ENCODE data around the gene SLAMF1. TPM values are rescaled to one million over a fixed set of nuclear protein-coding genes. Genes with fewer than 3 reads are reported as not detected.
"Not testable (repeated sequence)": the region's sequence is repeated elsewhere in the genome, so short reads cannot be mapped to it uniquely, and the experiment has no call there.

SLAMF1 gene
- 100 to 1,000 TPM in 1 of 2 experiments, 10 to 100 TPM in 1; 59.3 to 105 TPM for total RNA-seq

DNA sequence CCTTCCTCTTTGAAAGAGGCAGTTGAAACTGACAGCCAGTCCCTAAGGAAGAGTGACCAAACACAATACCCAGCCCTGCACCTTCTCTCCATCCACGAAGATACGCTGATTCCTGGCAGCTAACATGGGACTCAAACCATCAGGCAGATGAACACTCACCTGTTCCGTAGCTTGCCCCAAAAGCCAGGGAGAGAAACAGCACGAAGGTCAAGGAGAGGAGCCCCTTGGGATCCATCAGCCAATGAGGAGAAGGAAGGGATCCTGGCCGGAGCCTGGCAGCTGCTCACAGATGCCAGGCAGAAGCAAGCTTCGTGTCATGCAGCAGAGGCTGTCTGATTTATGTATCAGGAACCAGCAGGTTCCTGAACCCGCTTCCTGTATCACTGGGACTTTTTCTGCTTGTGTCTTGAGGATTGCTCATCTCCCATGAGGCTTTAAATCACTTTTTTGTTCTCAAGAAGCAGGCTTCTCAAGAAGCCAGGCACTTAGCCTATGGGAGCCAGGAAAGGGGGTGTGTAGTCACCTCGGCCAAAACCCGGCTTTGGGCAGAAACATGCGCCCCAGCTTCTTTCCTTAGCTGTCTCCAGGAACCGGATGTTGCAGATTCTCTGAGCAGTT lies at the start of gene SLAMF1:
Gene SLAMF1, minus strand, starts transcription at position 334 of the 618 bp plus-strand sequence. Its CDS starts 99 bp downstream, at position 235.
- H3K9me3 Mint-ChIP-seq (ENCODE audit: low read depth): no peaks in the 10 kb centered on the region
- DNase-seq (peak; percentile 60), ATAC-seq (peak; percentile 63)
- H3K4me1 Mint-ChIP-seq: peaks cover 61% of the 10 kb centered on the region
- no peaks in the 10 kb centered on the region for H3K27me3 Mint-ChIP-seq
- CTCF ChIA-PET: interaction anchor here (0.6 to 4.8 kb wide), 17 partner anchors 9 to 535 kb away, joined by 3 to 28 read pairs (median 6); no protein-coding TSS in a partner anchor
- peak within 1 kb of the TSS; percentile 92 for H3K27ac Mint-ChIP-seq
- peak within 1 kb of the TSS; percentile 97 for H3K4me3 Mint-ChIP-seq
- H3K36me3 Mint-ChIP-seq: peaks cover 47% of the 10 kb centered on the region

GRCh38 chr1:160692390-160692789 lies 45.5 kb upstream of the SLAMF1 start:
- Mint-ChIP-seq H3K27ac (peak overlapping the region; percentile 72), H3K4me3 (peak overlapping the region; percentile 43), H3K36me3 (peaks cover 45% of the 10 kb centered on the region), H3K4me1 (peaks cover 76% of the 10 kb centered on the region)
- not testable (repeated sequence) for DNase-seq; H3K9me3 Mint-ChIP-seq (ENCODE audit: low read depth); H3K27me3 Mint-ChIP-seq; ATAC-seq
- CTCF ChIA-PET: interaction anchor here (1.0 to 2.5 kb wide), 6 partner anchors 9 to 77 kb away, joined by 3 to 11 read pairs (median 4); no protein-coding TSS in a partner anchor

DNA sequence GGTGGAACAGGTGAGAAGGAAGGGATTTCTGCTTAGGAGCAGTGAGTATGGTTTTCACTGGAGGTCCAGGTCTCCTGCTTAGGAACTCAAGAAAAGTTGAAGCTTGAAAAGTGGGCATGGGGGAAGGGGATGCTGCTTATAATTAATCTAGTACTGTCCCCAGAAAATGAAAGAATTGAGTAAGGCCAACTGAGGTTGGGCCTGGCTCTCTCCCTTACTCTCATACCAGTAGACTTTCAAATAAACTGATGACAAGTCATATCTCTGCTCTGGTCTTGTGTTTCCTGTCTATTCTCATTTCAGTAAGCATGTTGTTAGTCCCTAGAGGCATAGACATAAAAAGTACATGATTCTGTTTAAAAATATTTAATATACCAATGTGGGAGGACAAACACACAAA lies 38.4 kb upstream of the SLAMF1 start:
- Mint-ChIP-seq H3K36me3 (peaks cover 88% of the 10 kb centered on the region), H3K9me3 (ENCODE audit: low read depth) (peaks cover 6% of the 10 kb centered on the region), H3K4me3 (peak overlapping the region; percentile 40), H3K4me1 (peaks cover 94% of the 10 kb centered on the region), H3K27ac (peak overlapping the region; percentile 92), H3K27me3 (no peaks in the 10 kb centered on the region)
- CTCF ChIA-PET: interaction anchor here (1.0 to 9.8 kb wide), 12 partner anchors 10 to 268 kb away, joined by 3 to 139 read pairs (median 10); partner anchors contain the start of genes CD48, ITLN2, LY9 and SLAMF7
- ATAC-seq (peak; percentile 64), DNase-seq (peak; percentile 69)

DNA sequence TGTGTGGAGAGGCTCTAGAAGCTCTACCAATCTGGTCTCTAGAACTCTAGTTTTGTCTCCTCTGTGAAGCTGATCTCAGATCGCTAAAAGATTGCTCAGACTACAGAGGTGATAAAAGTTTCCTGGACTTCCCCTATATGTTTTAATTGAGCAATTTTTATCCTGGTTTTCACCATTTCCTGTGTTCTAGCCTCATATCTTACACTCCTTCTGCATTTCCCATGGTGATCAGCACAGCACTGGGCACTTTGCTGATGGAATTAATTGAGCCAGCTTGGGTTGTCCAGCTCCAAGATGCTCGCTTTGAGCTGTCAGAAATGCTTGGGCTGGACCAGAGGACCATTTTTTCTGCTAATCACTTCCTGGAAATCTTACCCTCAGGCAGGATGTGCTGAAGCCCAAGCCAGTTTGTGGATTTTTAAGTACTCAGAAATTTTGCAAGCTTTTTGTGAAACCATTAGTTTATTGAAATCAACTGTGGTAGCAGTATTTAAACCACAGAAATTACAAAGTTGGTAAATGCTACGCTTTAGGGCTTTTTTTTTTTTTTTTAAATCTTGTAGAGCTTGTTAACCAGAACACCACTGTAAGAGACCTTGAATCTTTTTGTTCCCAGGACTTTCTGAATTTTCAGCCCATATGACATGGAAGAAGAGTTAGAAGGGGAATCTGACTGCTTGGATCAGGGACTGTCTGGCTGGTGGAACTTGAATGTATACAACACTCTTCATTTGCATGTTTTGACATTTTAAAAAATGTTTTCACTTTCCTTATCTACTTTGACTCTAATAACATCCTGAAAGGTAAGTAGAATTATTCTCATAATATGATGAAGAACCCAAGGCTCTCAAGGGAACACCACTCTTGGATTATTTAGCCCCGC lies 36.4 kb upstream of the SLAMF1 start:
- H3K27ac Mint-ChIP-seq: peak overlapping the region; percentile 92
- CTCF ChIA-PET: interaction anchor here (0.6 to 9.8 kb wide), 28 partner anchors 8 to 307 kb away, joined by 3 to 139 read pairs (median 6); partner anchors contain the start of genes CD48, ITLN2 and SLAMF7
- peaks cover 89% of the 10 kb centered on the region for H3K4me1 Mint-ChIP-seq
- ATAC-seq (peak; percentile 58), DNase-seq (peak; percentile 73)
- no peaks in the 10 kb centered on the region for H3K27me3 Mint-ChIP-seq
- H3K36me3 Mint-ChIP-seq: peaks cover 88% of the 10 kb centered on the region
- H3K9me3 Mint-ChIP-seq (ENCODE audit: low read depth): peaks cover 6% of the 10 kb centered on the region
- H3K4me3 Mint-ChIP-seq: peak overlapping the region; percentile 60

- DNase-seq (no peak), ATAC-seq (peak; percentile 5)
- CTCF ChIA-PET: interaction anchor here (0.6 to 9.8 kb wide), 33 partner anchors 10 to 451 kb away, joined by 3 to 139 read pairs (median 5); partner anchors contain the start of genes CD48, DEDD, ITLN2 and SLAMF1
- H3K4me3 Mint-ChIP-seq: no peak overlapping the region
- H3K4me1 Mint-ChIP-seq: peaks cover 85% of the 10 kb centered on the region
- H3K27me3 Mint-ChIP-seq: no peaks in the 10 kb centered on the region
- H3K9me3 Mint-ChIP-seq (ENCODE audit: low read depth): peaks cover 4% of the 10 kb centered on the region
- peak overlapping the region; percentile 92 for H3K27ac Mint-ChIP-seq
- peaks cover 89% of the 10 kb centered on the region for H3K36me3 Mint-ChIP-seq
These were observed 35.0 kb upstream of the SLAMF1 start for GRCh38 chr1:160681891-160682140.

GRCh38 chr1:160681066-160681890 lies 34.4 kb upstream of the SLAMF1 start:
- no peaks in the 10 kb centered on the region for H3K27me3 Mint-ChIP-seq
- H3K27ac Mint-ChIP-seq: peak overlapping the region; percentile 92
- H3K4me1 Mint-ChIP-seq: peaks cover 83% of the 10 kb centered on the region
- ATAC-seq (peak; percentile 72), DNase-seq (peak; percentile 93)
- peaks cover 86% of the 10 kb centered on the region for H3K36me3 Mint-ChIP-seq
- no peak overlapping the region for H3K4me3 Mint-ChIP-seq
- H3K9me3 Mint-ChIP-seq (ENCODE audit: low read depth): peaks cover 1% of the 10 kb centered on the region
- CTCF ChIA-PET: interaction anchor here (0.6 to 9.8 kb wide), 38 partner anchors 9 to 452 kb away, joined by 3 to 139 read pairs (median 5); partner anchors contain the start of genes CD48, DEDD, ITLN2 and SLAMF1

GRCh38 chr1:160680399-160680798 lies 33.6 kb upstream of the SLAMF1 start:
- ATAC-seq: no peak
- Mint-ChIP-seq H3K4me1 (peaks cover 79% of the 10 kb centered on the region), H3K36me3 (peaks cover 82% of the 10 kb centered on the region), H3K9me3 (ENCODE audit: low read depth) (no peaks in the 10 kb centered on the region), H3K27me3 (no peaks in the 10 kb centered on the region), H3K4me3 (no peak overlapping the region), H3K27ac (peak overlapping the region; percentile 58)
- DNase-seq: no peak
- CTCF ChIA-PET: interaction anchor here (0.8 to 9.8 kb wide), 19 partner anchors 8 to 304 kb away, joined by 3 to 139 read pairs (median 8); partner anchors contain the start of genes ITLN2, SLAMF1 and SLAMF7

DNA sequence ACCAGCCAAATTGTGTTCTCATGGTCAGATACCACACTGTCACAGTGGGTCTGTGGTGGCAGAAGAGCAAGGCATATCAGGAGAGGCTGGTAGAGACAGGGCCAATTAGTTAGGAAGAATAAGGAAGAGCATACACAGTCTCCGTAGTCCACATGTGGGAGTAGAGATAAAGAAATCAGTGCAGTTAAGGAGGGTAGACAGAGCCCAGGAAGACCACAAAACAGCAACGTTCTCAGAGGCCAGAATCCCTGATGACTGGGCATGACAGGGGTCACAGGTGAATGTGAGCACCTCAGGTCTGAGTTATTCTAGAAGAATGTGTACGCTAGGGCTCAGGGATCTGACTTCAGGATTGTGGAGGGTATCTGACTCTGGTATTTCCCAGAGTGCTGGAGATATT lies 33.0 kb upstream of the SLAMF1 start:
- no peak overlapping the region for H3K4me3 Mint-ChIP-seq
- CTCF ChIA-PET: interaction anchor here (0.8 to 9.8 kb wide), 11 partner anchors 28 to 303 kb away, joined by 3 to 139 read pairs (median 14); partner anchors contain the start of genes ITLN2 and SLAMF1
- no peaks in the 10 kb centered on the region for H3K27me3 Mint-ChIP-seq
- H3K4me1 Mint-ChIP-seq: peaks cover 74% of the 10 kb centered on the region
- H3K9me3 Mint-ChIP-seq (ENCODE audit: low read depth): no peaks in the 10 kb centered on the region
- peak overlapping the region; percentile 49 for H3K27ac Mint-ChIP-seq
- DNase-seq (no peak), ATAC-seq (no peak)
- H3K36me3 Mint-ChIP-seq: peaks cover 77% of the 10 kb centered on the region

DNA sequence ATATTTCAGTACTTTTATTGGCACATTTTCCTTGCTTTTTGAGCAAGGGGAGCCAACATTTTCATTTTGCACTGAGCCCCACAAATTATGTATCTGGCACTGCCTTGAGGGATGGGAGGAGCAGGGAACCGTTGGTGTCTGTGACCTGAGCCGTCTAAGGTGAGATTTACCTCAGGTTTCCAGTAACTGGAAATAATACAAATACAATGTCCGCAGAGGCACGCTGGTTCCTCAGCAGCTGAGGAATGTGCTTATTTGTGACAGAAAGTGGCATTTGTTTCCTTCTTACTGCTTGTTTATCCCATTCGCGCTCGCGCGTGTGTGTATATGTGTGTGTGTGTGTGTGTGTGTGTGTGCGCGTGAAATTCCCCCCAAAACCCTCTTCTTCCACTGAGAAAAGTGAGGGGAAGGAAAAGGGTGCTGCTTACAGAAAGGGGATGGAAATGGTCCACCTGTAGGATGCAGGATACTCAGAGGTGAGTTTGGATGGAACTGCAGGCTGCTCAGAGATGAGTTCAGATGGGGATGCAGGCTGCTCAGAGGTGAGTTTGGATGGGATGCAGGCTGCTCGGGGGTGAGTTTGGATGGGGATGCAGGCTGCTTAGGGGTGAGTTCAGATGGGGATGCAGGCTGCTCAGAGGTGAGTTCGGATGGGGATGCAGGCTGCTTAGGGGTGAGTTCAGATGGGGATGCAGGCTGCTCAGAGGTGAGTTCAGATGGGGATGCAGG lies 30.2 kb upstream of the SLAMF1 start:
- no peaks in the 10 kb centered on the region for H3K9me3 Mint-ChIP-seq (ENCODE audit: low read depth)
- ATAC-seq (no peak), DNase-seq (no peak)
- H3K27me3 Mint-ChIP-seq: no peaks in the 10 kb centered on the region
- H3K27ac Mint-ChIP-seq: peak overlapping the region; percentile 59
- peaks cover 51% of the 10 kb centered on the region for H3K36me3 Mint-ChIP-seq
- CTCF ChIA-PET: interaction anchor here (9.8 kb wide), 1 partner anchor 47 kb away, joined by 139 read pairs; no protein-coding TSS in a partner anchor
- H3K4me1 Mint-ChIP-seq: peaks cover 46% of the 10 kb centered on the region
- no peak overlapping the region for H3K4me3 Mint-ChIP-seq

DNA sequence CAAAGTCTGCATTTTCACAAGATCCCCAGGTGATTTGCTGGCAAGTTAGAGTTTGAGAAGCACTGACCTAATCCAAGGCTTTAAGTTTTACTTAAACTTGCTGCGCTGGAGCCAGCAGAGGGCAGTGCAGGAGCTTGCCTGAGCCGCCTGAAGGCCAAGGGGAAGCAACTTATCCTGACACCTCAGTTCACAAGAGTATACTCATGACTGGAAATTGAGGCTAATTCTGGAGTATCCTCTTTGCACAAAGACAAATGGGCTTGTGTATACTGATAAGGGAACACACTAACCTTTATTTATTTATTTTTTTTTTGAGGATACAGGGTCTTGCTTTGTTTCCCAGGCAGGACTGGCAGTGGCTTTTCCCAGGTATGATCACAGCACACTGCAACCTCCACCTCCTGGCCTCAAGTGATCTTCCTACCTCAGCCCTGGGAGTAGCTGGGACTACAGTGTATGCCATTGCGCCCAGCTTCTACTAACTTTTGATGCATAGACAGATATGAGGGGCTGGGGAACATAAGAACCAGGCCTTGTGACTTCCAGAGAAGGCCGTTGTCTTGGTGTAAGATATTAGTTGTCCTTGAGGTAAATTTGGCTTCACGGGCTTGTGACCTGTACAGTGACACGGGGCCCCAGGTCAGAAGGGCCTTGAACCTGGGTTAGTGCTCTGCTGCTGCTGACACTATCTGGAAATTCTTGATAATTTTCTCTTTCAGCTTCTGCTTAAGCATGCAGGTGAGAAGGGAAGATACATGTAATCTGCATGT lies 29.0 kb upstream of the SLAMF1 start:
- no peaks in the 10 kb centered on the region for H3K27me3 Mint-ChIP-seq
- ATAC-seq (peak; percentile 88), DNase-seq (peak; percentile 90)
- CTCF ChIA-PET: interaction anchor here (0.6 to 5.3 kb wide), 47 partner anchors 8 to 329 kb away, joined by 3 to 65 read pairs (median 5); partner anchors contain the start of genes CD48, ITLN2, LY9 and SLAMF1
- peak overlapping the region; percentile 58 for H3K27ac Mint-ChIP-seq
- peak overlapping the region; percentile 10 for H3K4me3 Mint-ChIP-seq
- H3K4me1 Mint-ChIP-seq: peaks cover 37% of the 10 kb centered on the region
- H3K36me3 Mint-ChIP-seq: peaks cover 46% of the 10 kb centered on the region
- H3K9me3 Mint-ChIP-seq (ENCODE audit: low read depth): no peaks in the 10 kb centered on the region

DNA sequence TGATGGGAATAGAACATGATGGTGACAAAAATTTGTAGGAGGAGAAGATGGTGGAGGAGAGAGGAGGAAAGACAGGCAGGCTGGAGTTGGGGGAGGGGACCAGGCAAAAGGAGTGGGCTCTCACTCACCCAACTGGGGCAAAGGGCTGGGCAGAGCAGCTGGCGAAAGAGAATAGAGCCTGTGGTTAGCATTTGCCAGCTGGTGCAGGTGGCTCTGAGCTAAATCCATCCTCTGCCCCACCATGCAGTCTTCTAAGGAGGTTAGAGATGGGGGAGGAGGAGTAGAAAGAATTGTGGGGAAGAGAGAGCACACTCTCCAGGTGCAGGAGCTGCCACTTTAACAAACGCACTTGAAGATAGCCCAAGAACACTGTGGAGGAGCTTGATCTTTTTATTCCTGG lies 27.6 kb upstream of the SLAMF1 start:
- no peak overlapping the region for H3K4me3 Mint-ChIP-seq
- ATAC-seq: no peak
- no peak overlapping the region for H3K27ac Mint-ChIP-seq
- no peak for DNase-seq
- CTCF ChIA-PET: interaction anchor here (0.8 to 5.3 kb wide), 30 partner anchors 9 to 246 kb away, joined by 3 to 65 read pairs (median 7); partner anchors contain the start of genes CD48 and SLAMF1
- peaks cover 7% of the 10 kb centered on the region for H3K9me3 Mint-ChIP-seq (ENCODE audit: low read depth)
- H3K27me3 Mint-ChIP-seq: no peaks in the 10 kb centered on the region
- H3K36me3 Mint-ChIP-seq: peaks cover 43% of the 10 kb centered on the region
- H3K4me1 Mint-ChIP-seq: peaks cover 29% of the 10 kb centered on the region

Measured in activated CD8-positive, alpha-beta memory T cell treated with anti-CD3 and anti-CD28 coated beads, Interleukin-2, amount 10 ng/mL, durations not matched to agents 7 days and 5 days (primary cell).